Erythroblast (primary cell): ENCODE data around the gene COL12A1.

ENCODE experiments used
- DNase-seq, 2 experiments: peaks; one replicate each; lab custom pipeline; 2025; lab: John Stamatoyannopoulos, UW
- GATA1 ChIP-seq: IDR thresholded peaks from 2 replicates; pipeline ENCODE4 v1.6.1; 2011; ENCODE audit warnings: low read depth, mild to moderate bottlenecking, control low read depth, low read length, moderate library complexity
- POLR2A ChIP-seq: IDR thresholded peaks from 2 replicates; pipeline ENCODE4 v1.6.1; 2011; ENCODE audit warnings: mild to moderate bottlenecking, low read length

Gene COL12A1

GRCh38 chr6:75079589-75079988, 126.3 kb downstream of the COL12A1 start:
- no peak for TF ChIP-seq POLR2A
- DNase-seq, result no peak

DNA sequence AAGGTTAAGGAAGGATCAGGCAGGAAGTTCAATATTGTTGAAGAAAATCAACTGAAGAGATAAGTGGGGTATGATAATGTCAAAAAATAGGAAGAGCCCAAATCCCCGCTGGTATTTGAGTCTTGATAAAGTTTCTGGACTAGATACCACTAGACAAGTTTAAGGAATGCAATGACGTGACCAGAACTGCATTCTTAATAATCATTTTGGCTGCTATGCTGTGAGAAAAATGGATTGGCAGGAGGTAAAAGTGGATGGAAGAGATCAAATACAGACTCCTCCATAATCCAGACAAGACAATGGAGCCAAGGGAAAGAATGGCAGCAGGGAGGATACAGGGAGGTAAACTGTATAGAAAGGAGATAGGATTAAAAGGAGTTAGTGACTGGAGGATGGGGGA, 128.2 kb downstream of the COL12A1 start:
- TF ChIP-seq GATA1, result no peak
- no peak for DNase-seq

DNA sequence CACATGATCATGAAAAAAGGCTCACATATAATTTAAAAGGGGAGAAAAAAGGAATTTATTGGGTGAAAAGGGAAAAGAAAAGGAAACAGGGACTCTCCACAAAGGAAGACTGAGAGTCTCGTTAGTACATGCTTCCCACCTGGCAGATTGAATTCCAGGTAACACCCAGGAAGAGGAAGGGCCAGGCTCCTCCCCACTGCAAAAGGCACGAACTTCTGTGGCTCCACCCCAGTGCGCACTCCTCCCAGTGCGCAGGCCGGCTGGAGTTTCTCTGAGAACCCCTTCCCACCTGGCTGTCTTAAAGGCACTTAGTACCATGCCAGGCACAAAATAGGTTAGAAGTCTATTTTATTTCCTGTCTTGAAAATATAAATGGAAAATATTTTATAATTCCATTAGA, 129.8 kb downstream of the COL12A1 start:
- DNase-seq, result no peak
- TF ChIP-seq GATA1 (no peak), POLR2A (no peak)

DNA sequence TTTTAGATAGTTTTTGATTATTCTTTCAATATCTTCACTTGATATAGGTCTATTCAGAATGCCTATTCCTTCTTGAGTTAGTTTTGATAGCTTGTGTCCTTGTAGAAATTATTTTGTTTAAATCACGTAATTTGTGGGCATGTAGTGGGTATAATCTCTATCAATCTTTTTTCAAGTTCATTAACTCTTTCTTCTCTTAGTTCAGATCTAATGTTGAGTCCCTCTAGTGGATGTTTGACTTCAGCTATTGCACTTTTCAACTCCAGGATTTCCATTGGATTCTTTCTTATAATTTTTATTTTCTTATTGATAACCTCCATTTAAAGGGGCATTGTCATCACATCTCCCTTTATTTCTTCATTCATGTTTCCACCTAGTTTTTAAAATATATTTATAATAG, 135.6 kb downstream of the COL12A1 start:
- no peak for DNase-seq
- TF ChIP-seq GATA1 (no peak), POLR2A (no peak)

DNA sequence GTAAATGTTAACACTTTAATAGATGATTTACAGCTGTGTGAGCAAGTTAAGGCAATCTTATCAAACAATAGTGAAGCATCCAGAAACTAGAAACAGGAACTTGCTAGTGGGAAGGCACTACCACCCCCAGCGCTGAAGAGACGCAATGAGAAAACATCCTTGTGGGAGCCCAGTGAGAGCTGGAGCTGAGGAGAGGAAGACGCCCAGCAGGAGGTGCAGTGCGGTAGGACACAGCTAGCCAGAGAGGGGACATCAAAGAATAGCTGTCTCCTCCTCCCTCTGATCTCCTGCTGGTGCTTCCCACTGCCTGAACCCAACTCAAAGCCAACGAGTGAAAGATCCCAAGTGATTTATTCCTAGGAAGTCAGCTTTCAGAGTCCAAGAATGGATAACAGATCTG, 140.3 kb downstream of the COL12A1 start:
- TF ChIP-seq POLR2A (no peak), GATA1 (no peak)
- DNase-seq, result no peak

GRCh38 chr6:75052491-75052890, 153.4 kb downstream of the COL12A1 start:
- DNase-seq, result no peak
- no peak for TF ChIP-seq POLR2A
- TF ChIP-seq GATA1, result no peak

- TF ChIP-seq POLR2A, result no peak
- TF ChIP-seq GATA1, result no peak
- DNase-seq, result no peak
Observed at GRCh38 chr6:75049308-75049707, 156.5 kb downstream of the COL12A1 start.

DNA sequence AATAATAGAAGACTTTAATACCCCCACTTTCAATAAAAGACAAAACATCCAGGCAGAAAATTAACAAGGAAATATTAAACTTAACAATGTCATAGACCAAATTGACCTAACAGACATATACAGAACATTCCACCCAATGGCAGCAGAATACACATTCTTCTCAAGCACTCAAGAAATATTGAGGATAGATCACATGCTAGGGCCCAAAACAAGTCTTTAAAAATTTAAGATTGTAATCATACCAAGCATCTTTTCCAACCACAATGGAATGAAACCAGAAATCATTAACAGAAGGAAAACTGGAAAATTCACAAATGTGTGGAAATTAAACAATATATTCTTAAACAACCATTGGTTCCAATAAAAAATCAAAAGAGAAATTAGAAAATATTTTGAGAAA, 161.0 kb downstream of the COL12A1 start:
- TF ChIP-seq POLR2A, result no peak
- TF ChIP-seq GATA1, result no peak
- no peak for DNase-seq

DNA sequence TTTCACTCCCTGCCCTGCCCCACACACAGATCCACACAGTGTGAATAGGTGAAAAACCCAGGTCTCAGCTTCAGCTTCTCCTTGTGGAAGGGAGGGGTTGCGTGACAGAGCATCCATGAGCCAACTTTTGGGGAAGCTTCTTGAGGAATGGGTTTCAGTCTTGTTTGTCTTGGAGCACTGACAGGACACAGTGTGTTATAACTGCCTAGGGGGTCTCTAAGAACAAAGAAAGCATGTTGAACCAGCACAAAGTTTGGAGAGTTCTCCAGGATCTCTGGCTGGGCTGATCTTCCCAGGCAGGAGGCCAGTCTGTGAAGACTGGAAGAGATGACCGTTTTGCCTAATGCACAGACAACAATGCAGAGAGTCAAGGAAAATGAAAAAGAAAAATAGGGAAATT, 164.5 kb downstream of the COL12A1 start:
- no peak for DNase-seq
- no peak for TF ChIP-seq POLR2A
- TF ChIP-seq GATA1, result no peak
